ENCODE measurements around the gene PAFAH1B1. TPM values are rescaled to one million over a fixed set of nuclear protein-coding genes. Genes with fewer than 3 reads are reported as not detected.

Gene PAFAH1B1
- polyA plus RNA-seq, 1 donor (not counting 4 experiments of a cell fraction or from before 2014, with no cell fraction given): 119 TPM

DNA sequence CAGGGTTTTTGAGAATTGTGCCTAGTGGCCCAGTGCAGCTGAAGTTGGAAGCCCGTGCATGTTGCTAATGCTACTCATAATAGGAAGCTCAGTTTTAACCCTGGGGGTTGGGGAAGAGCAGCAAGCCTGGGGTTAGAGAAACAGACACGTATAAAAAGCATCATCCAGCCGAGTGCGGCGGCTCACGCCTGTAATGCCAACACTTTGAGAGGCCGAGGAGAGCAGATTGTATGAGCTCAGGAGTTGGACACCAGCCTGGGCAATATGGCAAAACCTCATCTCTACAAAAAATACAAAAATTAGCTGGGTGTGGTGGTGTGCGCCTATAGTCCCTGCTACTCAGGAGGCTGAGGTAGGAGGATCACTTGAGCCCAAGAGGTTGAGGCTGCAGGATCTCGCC, 120.4 kb downstream of the PAFAH1B1 start:
- H4K20me1 ChIP-seq (ENCODE audit: control insufficient read depth, extremely low read depth, insufficient read depth, low read length): peaks cover 6% of the 10 kb centered on the region
- H3K79me2 ChIP-seq (ENCODE audit: control insufficient read depth, insufficient read depth, low read length): peaks cover 33% of the 10 kb centered on the region
- H3K9ac ChIP-seq (ENCODE audit: control insufficient read depth, extremely low read depth, insufficient read depth, low read length): no peak overlapping the region
- dilution Hi-C loops (cut with MboI; ENCODE audit: extremely low pct_ligation_motif_present, low sequenced_read_pairs): no loop called here
- DNase-seq (ENCODE audit: low read depth, low spot score) (no peak), FAIRE-seq (no peak)
- TF ChIP-seq, protein P1, sequence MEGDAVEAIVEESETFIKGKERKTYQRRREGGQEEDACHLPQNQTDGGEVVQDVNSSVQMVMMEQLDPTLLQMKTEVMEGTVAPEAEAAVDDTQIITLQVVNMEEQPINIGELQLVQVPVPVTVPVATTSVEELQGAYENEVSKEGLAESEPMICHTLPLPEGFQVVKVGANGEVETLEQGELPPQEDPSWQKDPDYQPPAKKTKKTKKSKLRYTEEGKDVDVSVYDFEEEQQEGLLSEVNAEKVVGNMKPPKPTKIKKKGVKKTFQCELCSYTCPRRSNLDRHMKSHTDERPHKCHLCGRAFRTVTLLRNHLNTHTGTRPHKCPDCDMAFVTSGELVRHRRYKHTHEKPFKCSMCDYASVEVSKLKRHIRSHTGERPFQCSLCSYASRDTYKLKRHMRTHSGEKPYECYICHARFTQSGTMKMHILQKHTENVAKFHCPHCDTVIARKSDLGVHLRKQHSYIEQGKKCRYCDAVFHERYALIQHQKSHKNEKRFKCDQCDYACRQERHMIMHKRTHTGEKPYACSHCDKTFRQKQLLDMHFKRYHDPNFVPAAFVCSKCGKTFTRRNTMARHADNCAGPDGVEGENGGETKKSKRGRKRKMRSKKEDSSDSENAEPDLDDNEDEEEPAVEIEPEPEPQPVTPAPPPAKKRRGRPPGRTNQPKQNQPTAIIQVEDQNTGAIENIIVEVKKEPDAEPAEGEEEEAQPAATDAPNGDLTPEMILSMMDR (optimal IDR thresholded peaks at IDR 0.05 in 1 of 3, IDR thresholded peaks at IDR 0.05 in 1 of 3, conservative IDR thresholded peaks at IDR 0.05 in 1 of 3; ENCODE audit: extremely low read depth in 1 of 3, insufficient read depth in 2 of 3, low read length in 3 of 3): no peak
- no peak for TF ChIP-seq EZH2 (IDR thresholded peaks at IDR 0.05; ENCODE audit: low read length)
- H3K9me3 ChIP-seq (ENCODE audit: control insufficient read depth, low read depth, low read length): no peaks in the 10 kb centered on the region
- no peak overlapping the region for H3K27ac ChIP-seq (ENCODE audit: control insufficient read depth, insufficient read depth, low read length)
- no peak overlapping the region for H3K4me2 ChIP-seq (ENCODE audit: control insufficient read depth, extremely low read depth, insufficient read depth, low read depth, low read length)
- no peak overlapping the region for H2AFZ ChIP-seq (ENCODE audit: control insufficient read depth, low read length)
- peaks cover 26% of the 10 kb centered on the region for H3K4me1 ChIP-seq (ENCODE audit: control insufficient read depth, extremely low read depth, insufficient read depth, low read length)
- H3K9me1 ChIP-seq (ENCODE audit: control insufficient read depth, extremely low read depth, insufficient read depth, low read length): no peaks in the 10 kb centered on the region
- no peaks in the 10 kb centered on the region for H3K27me3 ChIP-seq (ENCODE audit: control insufficient read depth, extremely low read depth, insufficient read depth, low read length)
- no peak overlapping the region for H3K4me3 ChIP-seq (ENCODE audit: control insufficient read depth in 2 of 3, extremely low read depth in 1 of 3, insufficient read depth in 2 of 3, low read depth in 1 of 3, low read length in 3 of 3)
- H3K36me3 ChIP-seq (ENCODE audit: control insufficient read depth in 2 of 2, extremely low read depth in 1 of 2, insufficient read depth in 2 of 2, low read length in 2 of 2): no peaks in the 10 kb centered on the region

DNA sequence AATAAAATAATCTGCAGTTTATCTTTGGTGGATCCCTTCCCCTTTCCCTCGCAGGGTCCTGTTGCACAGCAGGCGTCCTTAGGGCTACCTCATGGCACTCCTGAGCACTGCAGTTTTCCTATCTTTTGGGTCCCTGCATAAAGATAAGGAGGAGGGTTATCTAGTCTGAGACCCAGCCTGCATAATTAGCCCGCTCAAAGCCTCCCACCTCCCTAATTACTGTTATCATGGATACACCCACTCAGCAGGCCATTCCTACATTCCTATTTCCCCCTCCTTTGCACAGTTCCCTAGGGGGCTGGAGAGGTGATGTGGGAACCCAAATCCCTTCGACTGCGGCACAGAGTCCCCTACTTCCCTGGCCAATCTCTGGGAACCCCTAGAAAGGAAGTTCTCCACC, 123.2 kb downstream of the PAFAH1B1 start:
- FAIRE-seq (no peak), DNase-seq (ENCODE audit: low read depth, low spot score) (no peak)
- Histone ChIP-seq H2AFZ (ENCODE audit: control insufficient read depth, low read length) (no peak overlapping the region), H3K4me2 (ENCODE audit: control insufficient read depth, extremely low read depth, insufficient read depth, low read depth, low read length) (no peak overlapping the region), H3K4me3 (ENCODE audit: control insufficient read depth in 2 of 3, extremely low read depth in 1 of 3, insufficient read depth in 2 of 3, low read depth in 1 of 3, low read length in 3 of 3) (no peak overlapping the region), H3K36me3 (ENCODE audit: control insufficient read depth in 2 of 2, extremely low read depth in 1 of 2, insufficient read depth in 2 of 2, low read length in 2 of 2) (no peaks in the 10 kb centered on the region), H3K9ac (ENCODE audit: control insufficient read depth, extremely low read depth, insufficient read depth, low read length) (no peak overlapping the region), H3K27me3 (ENCODE audit: control insufficient read depth, extremely low read depth, insufficient read depth, low read length) (no peaks in the 10 kb centered on the region), H3K79me2 (ENCODE audit: control insufficient read depth, insufficient read depth, low read length) (peaks cover 6% of the 10 kb centered on the region), H4K20me1 (ENCODE audit: control insufficient read depth, extremely low read depth, insufficient read depth, low read length) (no peaks in the 10 kb centered on the region), H3K4me1 (ENCODE audit: control insufficient read depth, extremely low read depth, insufficient read depth, low read length) (peaks cover 10% of the 10 kb centered on the region), H3K9me3 (ENCODE audit: control insufficient read depth, low read depth, low read length) (no peaks in the 10 kb centered on the region), H3K9me1 (ENCODE audit: control insufficient read depth, extremely low read depth, insufficient read depth, low read length) (no peaks in the 10 kb centered on the region), H3K27ac (ENCODE audit: control insufficient read depth, insufficient read depth, low read length) (no peak overlapping the region)
- dilution Hi-C loops (cut with MboI; ENCODE audit: extremely low pct_ligation_motif_present, low sequenced_read_pairs): no loop called here
- TF ChIP-seq EZH2 (IDR thresholded peaks at IDR 0.05; ENCODE audit: low read length): no peak
- TF ChIP-seq, protein P1 (optimal IDR thresholded peaks at IDR 0.05 in 1 of 3, IDR thresholded peaks at IDR 0.05 in 1 of 3, conservative IDR thresholded peaks at IDR 0.05 in 1 of 3; ENCODE audit: extremely low read depth in 1 of 3, insufficient read depth in 2 of 3, low read length in 3 of 3): no peak
